Measurements from ENCODE around the gene AURKA.
A peak's percentile ranks its signal among the peaks of the same experiment; 100 is the strongest.
"Not testable (repeated sequence)": the region's sequence is repeated elsewhere in the genome, so short reads cannot be mapped to it uniquely, and the experiment has no call there.

Gene AURKA

DNA sequence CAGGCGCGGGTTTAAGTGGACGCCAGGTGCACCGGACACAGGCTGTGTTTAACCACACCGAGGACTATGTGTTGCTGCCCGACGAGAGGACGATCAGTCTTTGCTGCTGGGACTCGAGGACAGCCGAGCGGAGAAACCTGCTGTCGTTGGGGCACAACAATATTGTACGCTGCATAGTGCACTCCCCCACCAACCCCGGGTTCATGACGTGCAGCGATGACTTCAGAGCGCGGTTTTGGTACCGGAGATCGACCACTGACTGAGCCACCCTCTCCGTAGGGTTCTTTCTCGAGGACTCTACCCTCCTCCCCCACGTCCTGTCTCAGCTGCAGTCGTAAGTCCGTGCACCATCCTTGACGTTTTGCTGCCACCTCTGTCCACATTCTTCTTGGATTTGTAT is 11.4 kb upstream of the AURKA start:
- TF ChIP-seq CTCF (conservative IDR thresholded peaks at IDR 0.05) (no peak), ZFX (IDR thresholded peaks at IDR 0.05) (no peak)
- no peak overlapping the region for H3K27ac ChIP-seq

DNA sequence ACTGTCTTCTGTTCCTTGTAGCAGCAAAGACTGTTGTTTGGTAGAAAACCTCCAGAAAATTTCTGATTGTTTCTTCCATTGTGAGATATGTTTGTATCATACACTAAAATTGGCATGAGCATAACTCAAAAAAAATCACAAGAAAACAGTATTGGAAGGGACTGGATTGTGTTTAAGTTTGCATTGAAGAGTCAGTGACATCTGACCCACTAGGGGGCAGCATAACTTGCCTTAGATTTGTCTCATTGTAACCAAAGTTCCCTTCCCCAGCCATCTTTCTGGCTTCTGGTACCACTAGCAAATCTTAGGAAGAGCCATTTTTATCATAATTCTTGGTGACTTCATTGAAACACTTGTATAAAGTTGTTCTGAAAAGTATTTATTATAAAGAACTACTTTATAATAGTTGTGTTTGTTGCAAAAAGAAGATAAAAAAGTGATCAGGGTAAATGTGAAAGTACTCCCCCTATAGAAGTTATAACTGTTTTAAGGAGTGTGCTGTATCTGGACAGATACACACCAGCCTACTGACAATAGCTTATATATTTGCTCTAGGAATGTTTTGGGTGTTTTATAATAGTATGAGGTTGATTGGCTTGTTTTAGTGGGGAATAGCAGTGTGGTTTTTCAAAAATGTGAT is 8.1 kb upstream of the AURKA start:
- TF ChIP-seq CTCF (conservative IDR thresholded peaks at IDR 0.05) (peak; percentile 93), ZFX (IDR thresholded peaks at IDR 0.05) (no peak)
- H3K27ac ChIP-seq, result no peak overlapping the region

- H3K27ac ChIP-seq, result no peak overlapping the region
- TF ChIP-seq CTCF (conservative IDR thresholded peaks at IDR 0.05) (no peak), ZFX (IDR thresholded peaks at IDR 0.05) (no peak)
Measured at GRCh38 chr20:56395166-56395565, 3.2 kb upstream of the AURKA start.

GRCh38 chr20:56393653-56394052 is 1.6 kb upstream of the AURKA start:
- H3K27ac ChIP-seq, result peak overlapping the region; percentile 28; the same call in 1 of the 2 replicates
- TF ChIP-seq ZFX (IDR thresholded peaks at IDR 0.05) (no peak), CTCF (conservative IDR thresholded peaks at IDR 0.05) (no peak)

DNA sequence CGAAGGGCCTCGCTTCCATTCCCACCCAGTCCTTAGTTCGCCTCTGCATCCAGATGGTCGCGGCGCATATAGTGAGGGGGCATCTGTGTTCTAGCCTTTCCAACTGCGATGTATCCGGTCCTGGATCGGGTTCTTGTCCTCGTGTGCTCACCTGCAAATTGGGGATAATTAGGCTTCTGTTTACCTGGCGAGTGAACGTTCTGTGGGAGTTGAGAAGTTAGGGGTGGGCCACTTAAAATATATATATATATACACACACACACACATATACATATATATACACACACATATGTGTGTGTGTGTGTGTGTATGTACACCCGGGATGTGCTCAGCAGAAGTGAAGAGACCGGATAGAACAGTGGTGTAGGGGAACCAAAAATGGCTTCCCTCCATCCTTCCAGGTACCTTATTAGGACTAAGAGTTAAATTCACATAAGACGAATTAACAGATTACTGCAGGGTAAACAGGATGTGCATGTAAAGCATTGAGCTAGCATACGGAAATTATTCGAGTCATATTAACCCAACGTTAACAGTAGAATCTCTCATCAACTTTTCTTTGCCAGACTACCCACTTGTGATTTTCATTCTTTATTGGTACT is 967 bp upstream of the AURKA start:
- TF ChIP-seq CTCF (conservative IDR thresholded peaks at IDR 0.05), result no peak
- peak; percentile 4; the same call in 1 of the 2 replicates for TF ChIP-seq ZFX (IDR thresholded peaks at IDR 0.05)
- H3K27ac ChIP-seq, result peak overlapping the region; percentile 90

- TF ChIP-seq CTCF (conservative IDR thresholded peaks at IDR 0.05), result no peak
- 0 out of 2 replicates have a peak, but pooled peaks have one; percentile 6 for TF ChIP-seq ZFX (IDR thresholded peaks at IDR 0.05)
- H3K27ac ChIP-seq, result peak overlapping the region; percentile 90
Measured at GRCh38 chr20:56391596-56392131, 351 bp downstream of the AURKA start.

GRCh38 chr20:56391037-56391436 is 978 bp downstream of the AURKA start:
- no peak for TF ChIP-seq ZFX (IDR thresholded peaks at IDR 0.05)
- no peak for TF ChIP-seq CTCF (conservative IDR thresholded peaks at IDR 0.05)
- H3K27ac ChIP-seq, result peak overlapping the region; percentile 90

DNA sequence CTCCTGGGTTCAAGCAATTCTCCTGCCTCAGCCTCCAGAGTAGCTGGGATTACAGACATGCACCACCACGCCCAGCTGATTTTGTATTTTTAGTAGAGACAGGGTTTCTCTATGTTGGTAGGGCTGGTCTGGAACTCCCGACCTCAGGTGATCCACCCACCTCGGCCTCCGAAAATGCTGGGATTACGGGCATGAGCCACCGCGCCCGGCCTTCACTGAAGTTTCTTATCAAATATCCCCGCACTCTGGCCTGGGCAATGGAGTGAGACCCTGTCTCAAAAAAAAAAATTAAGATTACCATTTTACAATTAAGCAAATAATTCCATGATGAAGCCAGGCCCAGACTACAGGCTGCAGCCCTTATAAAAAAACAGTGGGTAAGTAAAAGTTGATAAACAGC is 1.6 kb downstream of the AURKA start:
- not testable (repeated sequence) for H3K27ac ChIP-seq
